ENCODE measurements around the gene WDR62.

- TF ChIP-seq GATA2 (IDR thresholded peaks at IDR 0.05; ENCODE audit: low read depth, low read length) (no peak), GATA3 (IDR thresholded peaks at IDR 0.05; ENCODE audit: low read depth, low read length) (no peak)
These were observed 10.7 kb upstream of the WDR62 start for GRCh38 chr19:36043952-36044351.
